HG03378 (cell line): Measurements from ENCODE around the gene UBE4B.

Experiments
- ATAC-seq: cut with Tn5 transposase; IDR thresholded peaks from one replicate; pipeline ENCODE4 v1.9.1; 2021; ENCODE audit warnings: mild to moderate bottlenecking, moderate library complexity; ENCODE audit not compliant: unreplicated experiment

Gene UBE4B

DNA sequence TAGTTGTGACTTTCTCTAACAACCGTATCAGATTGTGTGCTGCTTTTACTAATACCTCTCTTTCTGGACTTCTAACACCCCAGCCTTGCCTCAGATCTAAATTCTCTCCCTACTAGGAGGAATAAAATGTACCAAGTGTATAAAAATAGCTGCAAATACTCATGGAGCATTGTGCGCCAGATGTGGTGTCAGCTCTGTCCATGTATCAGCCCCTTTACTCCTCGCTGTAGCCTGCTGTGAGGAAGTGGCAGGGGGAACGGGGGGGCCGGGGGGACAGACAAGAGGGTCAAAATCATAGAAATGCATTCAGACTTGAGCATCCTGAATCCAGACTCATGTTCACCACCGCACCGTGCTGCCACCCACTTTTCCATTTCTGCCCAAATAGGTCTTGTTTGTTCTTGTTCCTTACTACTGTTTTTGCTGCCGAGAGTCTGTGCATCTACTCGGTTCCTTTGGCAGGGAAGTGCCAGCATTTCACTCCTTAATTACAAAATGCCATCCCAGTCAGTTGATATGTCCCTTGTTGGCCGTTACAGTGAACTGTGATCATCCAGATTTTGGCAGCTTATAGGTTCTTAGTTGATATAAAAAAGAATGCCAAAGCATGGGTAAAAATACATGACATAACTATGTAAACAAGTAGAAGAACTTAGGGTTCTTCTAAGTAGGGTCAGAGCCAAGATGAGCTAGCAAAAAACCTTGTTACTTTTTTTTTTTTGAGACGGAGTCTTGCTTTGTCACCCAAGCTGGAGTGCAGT is 76.4 kb downstream of the UBE4B start:
- ATAC-seq, result no peak

- ATAC-seq, result no peak
Observed at GRCh38 chr1:10113501-10113900, 80.7 kb downstream of the UBE4B start.

DNA sequence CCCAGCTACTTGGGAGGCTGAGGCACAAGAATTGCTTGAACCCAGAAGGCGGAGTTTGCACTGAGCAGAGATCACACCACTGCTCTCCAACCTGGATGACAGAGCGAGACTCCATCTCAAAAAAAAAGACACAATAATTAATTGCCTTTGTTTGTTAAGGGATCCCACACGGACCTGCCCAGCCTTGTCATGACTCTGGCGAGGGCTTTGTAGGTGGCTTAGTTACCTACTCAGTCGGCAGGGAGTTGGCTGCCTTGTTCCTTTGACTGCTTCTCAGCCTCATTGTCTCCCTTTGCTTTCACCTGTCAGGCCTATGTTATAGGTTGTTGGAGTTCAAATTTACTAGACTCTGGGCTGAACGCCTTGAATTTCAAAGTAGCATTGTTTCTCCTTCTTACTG is 82.0 kb downstream of the UBE4B start:
- ATAC-seq, result no peak

GRCh38 chr1:10117132-10117531 is 84.4 kb downstream of the UBE4B start:
- ATAC-seq, result no peak

DNA sequence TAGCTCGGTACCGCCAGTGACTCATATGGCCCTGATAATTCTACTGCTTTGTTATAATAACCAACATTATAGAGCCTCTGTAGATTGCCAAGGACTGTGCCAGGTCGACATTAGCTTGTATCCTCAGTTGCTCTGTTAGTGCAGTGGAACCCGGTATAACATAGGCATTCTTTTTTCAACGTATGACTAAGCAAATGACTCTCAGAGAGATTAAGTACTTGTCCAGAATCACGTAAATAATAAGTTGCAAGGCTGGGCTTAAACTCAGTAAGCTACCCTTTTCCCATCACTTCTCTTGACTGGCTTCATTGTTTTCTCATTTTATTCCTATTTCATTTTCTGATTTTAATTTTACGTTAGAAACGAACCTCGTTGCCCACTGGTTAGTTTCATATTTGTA is 85.1 kb downstream of the UBE4B start:
- ATAC-seq, result no peak

DNA sequence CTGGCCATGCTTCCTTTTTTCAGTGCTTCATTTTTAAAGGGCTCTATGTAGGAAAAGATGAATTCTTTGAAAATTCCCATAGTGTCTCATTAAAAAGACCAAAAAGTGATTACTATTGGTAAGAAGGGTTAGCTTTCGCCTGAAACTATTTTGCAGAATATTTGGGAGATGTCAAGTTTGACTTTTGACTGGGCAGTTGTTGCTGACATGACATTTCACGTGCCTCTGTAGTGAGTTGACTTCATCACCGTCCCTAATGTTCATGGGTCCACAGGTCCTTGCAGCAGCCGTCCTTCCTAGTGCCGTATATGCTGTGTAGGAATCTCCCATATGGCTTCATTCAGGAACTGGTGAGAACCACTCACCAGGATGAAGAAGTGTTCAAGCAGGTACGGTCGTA is 88.9 kb downstream of the UBE4B start:
- ATAC-seq, result no peak

DNA sequence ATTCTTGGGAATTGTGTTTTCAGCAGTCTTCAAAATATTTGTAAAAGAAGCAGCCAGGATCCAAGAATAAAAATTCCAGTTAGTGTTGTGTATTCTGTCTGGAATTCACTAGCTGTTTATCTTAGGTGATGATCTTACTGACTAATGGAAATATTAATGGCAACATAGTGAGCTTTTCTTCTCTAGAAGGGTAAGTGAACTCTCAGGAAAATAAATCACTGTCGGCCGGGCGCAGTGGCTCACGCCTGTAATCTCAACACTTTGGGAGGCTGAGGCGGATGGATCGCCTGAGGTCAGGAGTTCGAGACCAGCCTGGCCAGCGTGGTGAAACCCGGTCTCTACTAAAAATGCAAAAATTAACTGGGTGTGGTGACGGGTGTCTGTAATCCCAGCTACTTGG is 90.2 kb downstream of the UBE4B start:
- no peak for ATAC-seq

GRCh38 chr1:10128101-10128765 is 95.5 kb downstream of the UBE4B start:
- no peak for ATAC-seq

DNA sequence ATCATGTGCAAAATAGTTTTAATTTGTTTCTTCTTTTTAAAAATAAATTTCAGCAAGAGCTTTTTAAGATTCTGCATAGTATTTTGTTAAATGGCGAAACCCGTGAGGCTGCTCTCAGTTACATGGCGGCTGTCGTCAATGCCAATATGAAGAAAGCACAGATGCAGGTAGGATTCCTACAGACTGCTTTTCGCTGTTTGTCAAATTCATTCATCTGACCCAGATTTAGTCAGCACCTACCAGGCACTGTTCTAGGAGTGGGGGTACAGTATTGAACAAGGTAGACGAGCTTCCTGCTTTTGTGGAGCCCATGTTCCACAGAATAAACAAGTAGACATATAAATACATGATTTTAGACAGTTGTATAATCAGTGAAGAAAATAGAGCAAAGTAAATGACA is 99.6 kb downstream of the UBE4B start:
- no peak for ATAC-seq

DNA sequence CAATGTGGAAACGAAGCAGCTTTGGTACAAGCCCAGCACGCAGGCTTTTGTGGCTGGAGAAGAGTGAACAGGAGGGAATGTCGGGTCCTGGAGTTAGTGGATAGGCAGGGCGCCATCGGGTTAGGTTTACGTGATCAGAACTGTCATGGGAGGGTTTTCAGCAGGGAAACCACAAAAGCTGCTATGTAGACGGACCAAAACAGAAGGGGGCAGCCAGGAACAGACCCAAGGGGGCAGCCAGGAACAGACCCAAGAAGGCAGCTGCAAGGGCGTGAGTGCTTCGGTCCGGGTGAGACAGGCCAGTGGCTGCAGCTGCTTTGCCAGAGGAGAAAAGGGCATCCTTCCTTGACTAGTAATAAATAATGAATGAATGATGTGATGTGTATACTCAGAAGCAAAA is 100.1 kb downstream of the UBE4B start:
- no peak for ATAC-seq

DNA sequence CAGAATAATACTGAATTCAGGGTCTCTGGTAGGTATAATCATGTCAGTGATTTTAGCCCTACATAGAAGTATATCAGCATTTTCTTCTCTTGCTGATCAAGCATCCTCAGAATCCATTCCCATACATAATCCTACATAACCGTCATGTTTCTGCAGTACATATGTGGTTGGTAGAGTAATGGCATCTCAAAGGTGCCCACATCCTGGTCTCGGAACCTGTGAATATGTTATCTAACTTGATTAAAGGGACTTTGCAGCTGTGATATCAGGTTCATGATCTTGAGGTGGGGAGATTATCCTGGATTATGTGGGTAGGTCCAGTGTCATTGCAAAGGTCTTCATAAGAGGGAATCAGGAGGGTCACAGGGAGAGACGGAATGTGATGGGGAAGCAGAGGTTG is 108.2 kb downstream of the UBE4B start:
- no peak for ATAC-seq

DNA sequence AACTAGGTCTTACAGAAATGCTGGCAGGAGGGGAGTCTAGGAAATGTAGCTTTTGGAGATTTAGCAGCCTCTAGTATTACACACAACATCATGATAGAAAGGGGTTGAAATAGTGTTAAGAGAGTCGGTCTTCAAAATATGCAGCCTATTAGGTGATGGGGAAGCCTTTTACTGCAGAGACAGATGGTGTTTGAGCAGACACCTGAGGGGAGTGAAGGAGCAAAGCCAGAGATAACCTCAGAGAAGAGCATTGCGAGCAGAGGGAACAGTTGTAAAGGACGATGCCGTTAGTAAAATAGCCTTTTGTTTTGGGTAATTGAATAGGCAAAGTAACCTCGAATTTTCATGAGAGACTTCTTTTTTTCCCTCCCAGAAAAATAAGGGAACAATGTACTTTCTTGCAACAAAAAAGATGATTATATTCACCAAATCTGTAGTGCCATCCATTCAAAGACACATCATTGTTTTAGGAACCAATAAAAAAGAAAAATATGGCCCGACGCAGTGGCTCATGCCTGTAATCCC is 111.3 kb downstream of the UBE4B start:
- ATAC-seq, result no peak

- no peak for ATAC-seq
Observed at GRCh38 chr1:10146391-10146790, 113.6 kb downstream of the UBE4B start.

- no peak for ATAC-seq
Observed at GRCh38 chr1:10149231-10149630, 116.5 kb downstream of the UBE4B start.

DNA sequence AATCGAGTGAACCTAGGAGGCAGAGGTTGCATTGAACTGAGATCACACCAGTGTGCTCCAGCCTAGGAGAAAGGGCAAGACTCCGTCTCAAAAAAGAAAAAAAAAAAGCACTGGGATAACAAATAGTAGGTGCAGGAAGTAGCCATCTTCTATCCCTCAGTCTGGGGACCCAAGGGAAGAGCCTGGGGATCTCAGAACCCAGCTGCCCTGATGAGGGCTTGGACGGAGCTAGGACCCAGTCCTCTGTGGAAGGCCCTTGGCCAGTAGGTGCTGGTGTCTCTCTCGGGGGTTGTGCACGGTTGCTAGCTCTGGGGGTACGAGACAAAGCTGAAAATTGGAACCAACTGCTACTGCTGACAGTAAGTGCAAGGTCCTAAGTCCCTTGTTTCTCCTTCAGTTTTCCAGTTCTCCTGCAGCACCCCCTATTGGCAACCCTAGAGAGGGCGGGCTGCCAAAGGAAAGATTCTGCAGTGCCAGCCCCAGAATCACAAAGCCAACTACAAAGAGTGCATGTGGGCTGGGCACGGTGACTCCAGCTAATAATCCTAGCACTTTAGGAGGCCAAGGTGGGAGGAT is 120.0 kb downstream of the UBE4B start:
- ATAC-seq, result no peak

DNA sequence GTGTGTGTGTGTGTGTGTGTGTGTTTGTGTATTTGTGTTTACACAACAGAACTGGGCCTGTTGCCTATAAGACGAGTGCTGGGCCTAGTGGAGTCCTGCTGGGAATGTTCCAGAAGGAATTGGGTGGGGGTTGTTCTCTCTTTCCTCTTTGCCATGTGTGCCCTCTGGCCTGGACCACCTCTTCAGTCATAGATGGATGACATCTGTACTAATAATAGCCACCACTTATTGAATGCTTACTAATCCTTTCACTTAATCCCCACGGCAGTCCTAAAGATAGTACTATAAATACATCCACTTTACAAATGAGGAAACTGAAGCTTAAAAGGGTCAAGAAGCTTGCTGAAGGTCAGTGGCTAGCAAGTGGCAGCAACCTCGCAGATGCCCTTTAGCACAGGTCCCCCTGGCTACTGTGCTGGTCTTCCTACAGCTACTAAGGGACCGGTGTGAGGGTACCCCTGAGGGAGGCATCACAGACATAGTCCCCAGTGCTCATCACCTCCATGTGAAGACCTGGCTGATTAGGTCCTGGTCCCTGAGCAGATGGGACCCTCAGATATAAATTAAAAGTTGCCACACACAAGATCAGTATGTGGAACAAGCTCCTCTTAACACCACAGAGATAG is 122.4 kb downstream of the UBE4B start:
- ATAC-seq, result no peak

GRCh38 chr1:10160173-10160572 is 127.4 kb downstream of the UBE4B start:
- no peak for ATAC-seq

DNA sequence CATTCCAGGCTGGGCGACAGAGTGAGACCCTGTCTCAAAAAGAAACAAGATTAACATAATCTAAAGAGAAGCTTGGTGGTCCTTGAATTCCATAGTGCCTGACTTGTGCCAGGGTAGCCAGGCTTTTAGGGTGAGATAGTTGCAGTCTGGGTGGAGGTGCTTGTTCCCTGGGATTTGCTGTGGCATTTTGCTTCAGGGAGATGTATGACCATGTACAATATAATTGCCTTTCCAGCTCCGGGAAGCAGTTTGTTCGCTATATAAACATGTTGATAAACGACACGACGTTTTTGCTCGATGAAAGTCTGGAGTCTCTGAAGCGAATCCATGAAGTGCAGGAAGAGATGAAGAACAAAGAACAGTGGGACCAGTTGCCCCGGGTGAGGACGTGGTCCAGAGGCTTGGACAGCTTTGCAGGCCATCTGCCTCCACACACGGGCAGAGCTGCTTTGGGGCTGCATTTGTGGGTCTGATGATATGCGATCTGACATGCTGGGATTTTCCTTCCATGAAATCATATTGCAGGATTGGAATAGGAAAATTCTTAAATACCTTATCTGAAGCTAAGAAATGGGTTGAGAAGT is 128.2 kb downstream of the UBE4B start:
- ATAC-seq, result no peak

GRCh38 chr1:10161541-10162290 is 129.0 kb downstream of the UBE4B start:
- ATAC-seq, result no peak

DNA sequence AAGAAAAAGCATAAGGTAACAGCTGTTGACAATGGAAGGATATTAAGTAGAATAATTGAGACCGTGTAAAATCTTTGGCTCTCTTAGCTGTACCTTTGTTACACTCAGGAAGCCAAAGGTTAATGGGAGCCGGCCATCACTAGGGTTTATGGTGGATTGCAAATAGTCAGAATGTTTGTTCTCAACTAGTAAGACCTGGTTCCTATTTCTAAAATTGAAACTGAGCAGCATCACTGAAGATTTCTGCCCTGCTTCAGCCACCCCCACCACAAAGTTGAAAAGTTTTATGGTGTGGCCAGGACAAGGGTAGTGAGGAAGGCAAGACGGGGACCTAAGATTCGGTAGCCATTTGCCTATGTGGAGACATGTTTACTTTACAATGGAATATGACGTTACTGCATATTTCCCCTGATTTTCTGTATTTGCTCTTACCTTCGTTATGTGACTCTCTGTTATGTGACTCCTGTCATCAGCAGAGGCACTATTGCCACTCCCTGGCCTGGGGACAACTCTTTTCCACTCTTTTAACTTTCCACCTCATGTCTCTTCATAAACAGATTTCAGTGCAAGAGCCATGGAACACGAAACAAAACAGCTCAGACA is 136.3 kb downstream of the UBE4B start:
- no peak for ATAC-seq
